Measurements from ENCODE around the gene GRIK4.

- no peak for TF ChIP-seq CTCF (IDR thresholded peaks at IDR 0.05)
- no peak for TF ChIP-seq POLR2A (IDR thresholded peaks at IDR 0.05)
- no peak for TF ChIP-seq POLR2AphosphoS5 (IDR thresholded peaks at IDR 0.05)
These were observed 382.1 kb downstream of the GRIK4 start for GRCh38 chr11:120893440-120894201.
